ENCODE results near the gene KRTAP4-7.
"Not testable (repeated sequence)": the region's sequence is repeated elsewhere in the genome, so short reads cannot be mapped to it uniquely, and the experiment has no call there.

GRCh38 chr17:41054556-41054955 is 29.4 kb upstream of the KRTAP4-7 start:
- not testable (repeated sequence) for TF ChIP-seq POLR2AphosphoS5 (IDR thresholded peaks at IDR 0.05; ENCODE audit: borderline replicate concordance, low read depth, low read length); EZH2 (IDR thresholded peaks at IDR 0.05); FOXP2 (optimal IDR thresholded peaks at IDR 0.05; ENCODE audit: control extremely low read depth, extremely low read length, insufficient read depth)
